Activated CD4-positive, alpha-beta T cell treated with anti-CD3 and anti-CD28 coated beads, Interleukin-2, amount 10 ng/mL, durations not matched to agents 24 days and 14 days (primary cell): Measurements from ENCODE around the gene LIN28A. TPM values are rescaled to one million over a fixed set of nuclear protein-coding genes. Genes with fewer than 3 reads are reported as not detected.
A peak's percentile ranks its signal among the peaks of the same experiment; 100 is the strongest.

Experiments used
- DNase-seq: peaks from one replicate; pipeline ENCODE4 v3.0.0; 2022
- H3K27ac Mint-ChIP-seq: one replicate; pipeline ENCODE4 v1.8.0; 2022; ENCODE audit warnings: mild to moderate bottlenecking, mixed read lengths
- H3K27me3 Mint-ChIP-seq: one replicate; pipeline ENCODE4 v1.8.0; 2022; ENCODE audit warnings: mixed read lengths
- H3K36me3 Mint-ChIP-seq: one replicate; pipeline ENCODE4 v1.8.0; 2022; ENCODE audit warnings: low read depth, mild to moderate bottlenecking, mixed read lengths
- H3K4me1 Mint-ChIP-seq: one replicate; pipeline ENCODE4 v1.8.0; 2021; ENCODE audit warnings: mixed read lengths
- H3K4me3 Mint-ChIP-seq: one replicate; pipeline ENCODE4 v1.8.0; 2022; ENCODE audit warnings: mild to moderate bottlenecking, moderate library complexity, mixed read lengths
- H3K9me3 Mint-ChIP-seq: one replicate; pipeline ENCODE4 v1.8.0; 2021; ENCODE audit warnings: mixed read lengths
- intact Hi-C: fragments of 100-400 bp; cut with micrococcal nuclease; formaldehyde crosslinking; loops from one replicate; pipeline ENCODE4 v1.15.1; 2023
- total RNA-seq: library from RNA; stranded (reverse); gene quantifications from 2 replicates; pipeline ENCODE4 v1.2.3, GENCODE V29; 2022

Gene LIN28A
- total RNA-seq, 1 donor from 2014 or later, result not detected

- intact Hi-C loops, result loop anchor here (5.0 to 10.0 kb wide), 2 partner anchors 37 to 234 kb away; partner anchors contain the start of genes C1orf232 and ZNF593
- Mint-ChIP-seq H3K4me1 (peaks cover 4% of the 10 kb centered on the region), H3K9me3 (no peaks in the 10 kb centered on the region), H3K27ac (no peak overlapping the region), H3K27me3 (peaks cover 24% of the 10 kb centered on the region), H3K36me3 (no peaks in the 10 kb centered on the region), H3K4me3 (no peak overlapping the region)
- DNase-seq, result no peak
These were observed 11.6 kb upstream of the LIN28A start for GRCh38 chr1:26399034-26399433.

GRCh38 chr1:26401891-26402290 is 8.7 kb upstream of the LIN28A start:
- Mint-ChIP-seq H3K4me1 (no peaks in the 10 kb centered on the region), H3K9me3 (no peaks in the 10 kb centered on the region), H3K27ac (no peak overlapping the region), H3K27me3 (peaks cover 33% of the 10 kb centered on the region), H3K36me3 (no peaks in the 10 kb centered on the region), H3K4me3 (no peak overlapping the region)
- intact Hi-C loops, result no loop called here
- DNase-seq, result no peak

GRCh38 chr1:26403656-26404055 is 7.0 kb upstream of the LIN28A start:
- peaks cover 3% of the 10 kb centered on the region for H3K9me3 Mint-ChIP-seq
- DNase-seq, result no peak
- no peak overlapping the region for H3K27ac Mint-ChIP-seq
- no peaks in the 10 kb centered on the region for H3K36me3 Mint-ChIP-seq
- intact Hi-C loops, result no loop called here
- peaks cover 3% of the 10 kb centered on the region for H3K4me1 Mint-ChIP-seq
- no peak overlapping the region for H3K4me3 Mint-ChIP-seq
- H3K27me3 Mint-ChIP-seq, result peaks cover 36% of the 10 kb centered on the region

GRCh38 chr1:26404641-26405040 is 6.0 kb upstream of the LIN28A start:
- Mint-ChIP-seq H3K4me1 (peaks cover 11% of the 10 kb centered on the region), H3K27me3 (peaks cover 43% of the 10 kb centered on the region), H3K27ac (no peak overlapping the region), H3K9me3 (peaks cover 3% of the 10 kb centered on the region), H3K4me3 (no peak overlapping the region), H3K36me3 (no peaks in the 10 kb centered on the region)
- intact Hi-C loops, result no loop called here
- no peak for DNase-seq

GRCh38 chr1:26405281-26405915 is 5.2 kb upstream of the LIN28A start:
- Mint-ChIP-seq H3K36me3 (no peaks in the 10 kb centered on the region), H3K27ac (no peak overlapping the region), H3K4me3 (no peak overlapping the region), H3K9me3 (peaks cover 3% of the 10 kb centered on the region), H3K27me3 (peaks cover 45% of the 10 kb centered on the region), H3K4me1 (peaks cover 15% of the 10 kb centered on the region)
- DNase-seq, result no peak
- intact Hi-C loops, result no loop called here

GRCh38 chr1:26408604-26409003 is 2.0 kb upstream of the LIN28A start:
- peaks cover 20% of the 10 kb centered on the region for H3K4me1 Mint-ChIP-seq
- peaks cover 57% of the 10 kb centered on the region for H3K27me3 Mint-ChIP-seq
- DNase-seq, result peak; percentile 95
- peaks cover 1% of the 10 kb centered on the region for H3K36me3 Mint-ChIP-seq
- H3K4me3 Mint-ChIP-seq, result peak overlapping the region; percentile 48
- H3K27ac Mint-ChIP-seq, result no peak overlapping the region
- H3K9me3 Mint-ChIP-seq, result peaks cover 3% of the 10 kb centered on the region
- intact Hi-C loops, result no loop called here

- Mint-ChIP-seq H3K4me1 (peaks cover 20% of the 10 kb centered on the region), H3K27me3 (peaks cover 58% of the 10 kb centered on the region), H3K4me3 (no peak overlapping the region), H3K36me3 (peaks cover 1% of the 10 kb centered on the region), H3K9me3 (peaks cover 3% of the 10 kb centered on the region), H3K27ac (no peak overlapping the region)
- DNase-seq, result no peak
- intact Hi-C loops, result no loop called here
These were observed 1.3 kb upstream of the LIN28A start for GRCh38 chr1:26409191-26409807.

GRCh38 chr1:26411624-26412074 is 1.0 kb downstream of the LIN28A start:
- no peak for DNase-seq
- intact Hi-C loops, result no loop called here
- Mint-ChIP-seq H3K9me3 (peaks cover 3% of the 10 kb centered on the region), H3K4me1 (peaks cover 20% of the 10 kb centered on the region), H3K36me3 (peaks cover 1% of the 10 kb centered on the region), H3K27ac (no peak overlapping the region), H3K27me3 (peaks cover 68% of the 10 kb centered on the region), H3K4me3 (no peak overlapping the region)

GRCh38 chr1:26412180-26412840 is 1.7 kb downstream of the LIN28A start:
- Mint-ChIP-seq H3K27me3 (peaks cover 68% of the 10 kb centered on the region), H3K9me3 (peaks cover 3% of the 10 kb centered on the region), H3K4me3 (no peak overlapping the region), H3K4me1 (peaks cover 22% of the 10 kb centered on the region), H3K36me3 (peaks cover 1% of the 10 kb centered on the region), H3K27ac (no peak overlapping the region)
- intact Hi-C loops, result no loop called here
- DNase-seq, result no peak

- H3K27me3 Mint-ChIP-seq, result peaks cover 68% of the 10 kb centered on the region
- peaks cover 1% of the 10 kb centered on the region for H3K36me3 Mint-ChIP-seq
- no peak overlapping the region for H3K4me3 Mint-ChIP-seq
- peaks cover 22% of the 10 kb centered on the region for H3K4me1 Mint-ChIP-seq
- H3K27ac Mint-ChIP-seq, result no peak overlapping the region
- H3K9me3 Mint-ChIP-seq, result peaks cover 3% of the 10 kb centered on the region
- no peak for DNase-seq
- intact Hi-C loops, result no loop called here
These were observed 2.4 kb downstream of the LIN28A start for GRCh38 chr1:26413031-26413430.

GRCh38 chr1:26417111-26417759 is 6.6 kb downstream of the LIN28A start:
- peak; percentile 95 for DNase-seq
- intact Hi-C loops, result loop anchor here (2.0 kb wide), 1 partner anchor 312 kb away; no protein-coding TSS in a partner anchor
- Mint-ChIP-seq H3K27ac (no peak overlapping the region), H3K4me1 (peaks cover 4% of the 10 kb centered on the region), H3K27me3 (peaks cover 54% of the 10 kb centered on the region), H3K9me3 (no peaks in the 10 kb centered on the region), H3K4me3 (no peak overlapping the region), H3K36me3 (no peaks in the 10 kb centered on the region)

- no peak overlapping the region for H3K4me3 Mint-ChIP-seq
- H3K4me1 Mint-ChIP-seq, result peaks cover 2% of the 10 kb centered on the region
- intact Hi-C loops, result no loop called here
- no peaks in the 10 kb centered on the region for H3K36me3 Mint-ChIP-seq
- no peak overlapping the region for H3K27ac Mint-ChIP-seq
- peaks cover 42% of the 10 kb centered on the region for H3K27me3 Mint-ChIP-seq
- H3K9me3 Mint-ChIP-seq, result no peaks in the 10 kb centered on the region
- no peak for DNase-seq
These were observed 8.3 kb downstream of the LIN28A start for GRCh38 chr1:26418865-26419349.

- Mint-ChIP-seq H3K4me3 (no peak overlapping the region), H3K9me3 (no peaks in the 10 kb centered on the region), H3K4me1 (peaks cover 2% of the 10 kb centered on the region), H3K36me3 (no peaks in the 10 kb centered on the region), H3K27ac (no peak overlapping the region), H3K27me3 (peaks cover 36% of the 10 kb centered on the region)
- intact Hi-C loops, result no loop called here
- no peak for DNase-seq
These were observed 8.9 kb downstream of the LIN28A start for GRCh38 chr1:26419494-26419893.
